ENCODE results near the gene NFIC.
"Not testable (repeated sequence)": the region's sequence is repeated elsewhere in the genome, so short reads cannot be mapped to it uniquely, and the experiment has no call there.

The NFIC gene

GRCh38 chr19:3374369-3375112 is 8.2 kb downstream of the NFIC start:
- no peak for DNase-seq (ENCODE audit: low read depth)

GRCh38 chr19:3375221-3376090 is 9.1 kb downstream of the NFIC start:
- DNase-seq (ENCODE audit: low read depth), result peak; percentile 56

GRCh38 chr19:3376091-3376455 is 9.7 kb downstream of the NFIC start:
- not testable (repeated sequence) for DNase-seq (ENCODE audit: low read depth)

- DNase-seq (ENCODE audit: low read depth), result no peak
These were observed 12.2 kb downstream of the NFIC start for GRCh38 chr19:3378352-3379150.

GRCh38 chr19:3380829-3381228 is 14.4 kb downstream of the NFIC start:
- DNase-seq (ENCODE audit: low read depth), result no peak

- no peak for DNase-seq (ENCODE audit: low read depth)
These were observed 15.5 kb downstream of the NFIC start for GRCh38 chr19:3381701-3382372.

GRCh38 chr19:3382460-3383100 is 16.2 kb downstream of the NFIC start:
- DNase-seq (ENCODE audit: low read depth), result no peak

GRCh38 chr19:3383121-3383722 is 16.8 kb downstream of the NFIC start:
- no peak for DNase-seq (ENCODE audit: low read depth)

- no peak for DNase-seq (ENCODE audit: low read depth)
These were observed 20.3 kb downstream of the NFIC start for GRCh38 chr19:3386447-3387234.

GRCh38 chr19:3387645-3388589 is 21.5 kb downstream of the NFIC start:
- DNase-seq (ENCODE audit: low read depth), result no peak

GRCh38 chr19:3389446-3389778 is 23.0 kb downstream of the NFIC start:
- DNase-seq (ENCODE audit: low read depth), result no peak

GRCh38 chr19:3389876-3390371 is 23.5 kb downstream of the NFIC start:
- DNase-seq (ENCODE audit: low read depth), result no peak

- DNase-seq (ENCODE audit: low read depth), result not testable (repeated sequence)
These were observed 25.5 kb downstream of the NFIC start for GRCh38 chr19:3391911-3392310.

GRCh38 chr19:3392480-3392879 is 26.1 kb downstream of the NFIC start:
- no peak for DNase-seq (ENCODE audit: low read depth)

GRCh38 chr19:3396881-3397265 is 30.5 kb downstream of the NFIC start:
- no peak for DNase-seq (ENCODE audit: low read depth)

GRCh38 chr19:3397266-3398022 is 31.1 kb downstream of the NFIC start:
- DNase-seq (ENCODE audit: low read depth), result no peak

GRCh38 chr19:3398114-3398899 is 31.9 kb downstream of the NFIC start:
- no peak for DNase-seq (ENCODE audit: low read depth)
